Esophagus muscularis mucosa (tissue), 4 donors: ENCODE data around the gene ENOPH1. TPM values are rescaled to one million over a fixed set of nuclear protein-coding genes. Genes with fewer than 3 reads are reported as not detected.

ENCODE experiments used
- DNase-seq: peaks from one replicate; pipeline ENCODE4 v3.0.0-alpha.2; 2017; ENCODE audit errors: extremely low spot score
- H3K27ac ChIP-seq, 4 donors: fragments of 200-600 bp; sonication (generic); replicated peaks in 1 of 4; 1 replicate in 3 of 4; 2 replicates in 1 of 4; pipeline ENCODE4 v1.5.1; 2016 to 2019; ENCODE audit warnings: mild to moderate bottlenecking in 1 of 4
- H3K27me3 ChIP-seq, 4 donors: fragments of 200-600 bp; sonication (generic); one replicate each; pipeline versions ENCODE4 v1.5.1 to v1.6.0; 2016 to 2019
- H3K36me3 ChIP-seq, 4 donors: fragments of 200-600 bp; sonication (generic); one replicate each; pipeline ENCODE4 v1.5.1; 2016 to 2019
- H3K4me1 ChIP-seq, 4 donors: fragments of 200-600 bp; sonication (generic); one replicate each; pipeline ENCODE4 v1.5.1; 2016 to 2019
- H3K4me3 ChIP-seq, 4 donors: fragments of 200-600 bp; sonication (generic); 1 replicate in 2 of 4; 2 replicates in 2 of 4; pipeline ENCODE4 v1.5.1; 2016 to 2019; ENCODE audit warnings: mild to moderate bottlenecking in 4 of 4, moderate library complexity in 1 of 4
- H3K9me3 ChIP-seq, 4 donors: fragments of 200-600 bp; sonication (generic); 1 replicate in 3 of 4; 2 replicates in 1 of 4; pipeline ENCODE4 v1.5.1; 2016 to 2019
- EP300 ChIP-seq: sonication (generic); formaldehyde crosslinking; IDR thresholded peaks from one replicate; pipeline ENCODE4 v1.6.1; 2017; ENCODE audit warnings: antibody characterized with exemption
- POLR2A ChIP-seq: fragments of 450-650 bp; IDR thresholded peaks from one replicate; pipeline ENCODE4 v1.6.1; 2017; ENCODE audit warnings: antibody characterized with exemption, moderate library complexity, mild to moderate bottlenecking, low read depth
- POLR2AphosphoS5 ChIP-seq, 2 donors: sonication (generic); formaldehyde crosslinking; IDR thresholded peaks; one replicate each; pipeline ENCODE4 v1.6.1; 2017; ENCODE audit warnings: antibody characterized with exemption in 2 of 2
- WGBS: methylation state at CpG from one replicate; pipeline ENCODE4 v1.1.5; 2018; 5-methylcytosine and 5-hydroxymethylcytosine counted together
- intact Hi-C: fragments of 100-400 bp; cut with DNase I; formaldehyde crosslinking; loops from one replicate; pipeline ENCODE4 v1.15.1; 2023
- total RNA-seq, 4 donors: library from RNA; depleted of rRNA; stranded (reverse); fragments of >200 nt; gene quantifications; one replicate each; pipeline versions ENCODE4 v1.1.0 to v1.2.1, GENCODE V29; 2016
- TF ChIP-seq, protein P1 (sequence below), 3 experiments: fragments of 200-600 bp in 2 of 3; fragments of 450-650 bp in 1 of 3; sonication (generic) in 2 of 3; IDR thresholded peaks; one replicate each; pipeline ENCODE4 v1.5.1; 2017 to 2019; ENCODE audit warnings: antibody characterized with exemption in 3 of 3, mild to moderate bottlenecking in 2 of 3, moderate library complexity in 1 of 3

Gene ENOPH1
- total RNA-seq, 4 donors from 2014 or later = 17.4 to 26.4 (median 22.4) TPM

DNA sequence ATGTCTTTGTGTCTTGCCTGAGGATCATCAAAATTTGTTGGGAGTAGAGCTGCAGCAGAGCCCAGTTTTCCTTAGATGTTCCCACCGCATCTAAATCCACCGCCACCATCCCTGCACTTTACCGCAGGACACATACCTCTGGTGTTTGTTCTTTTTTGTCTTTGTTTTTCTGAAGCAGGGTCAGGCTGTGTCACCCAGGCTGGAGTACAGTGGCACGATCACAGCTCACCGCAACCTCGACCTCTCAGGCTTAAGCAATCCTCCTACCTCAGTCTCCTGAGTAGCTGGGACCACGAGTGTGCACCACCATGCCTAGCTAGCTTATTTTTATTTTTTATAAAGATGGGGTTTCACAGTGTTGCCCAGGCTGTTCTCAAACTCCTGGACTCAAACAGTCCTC lies 4.6 kb downstream of the ENOPH1 start:
- intact Hi-C loops = no loop called here
- Histone ChIP-seq H3K27me3 (no peaks in the 10 kb centered on the region), H3K36me3 (peaks cover 0 to 5% (median 0%) of the 10 kb centered on the region in 4 donors), H3K4me3 (no peak overlapping the region), H3K9me3 (no peaks in the 10 kb centered on the region), H3K27ac (no peak overlapping the region), H3K4me1 (peaks cover 5 to 34% (median 26%) of the 10 kb centered on the region in 4 donors)
- no peak for DNase-seq
- 92% methylated on average over 7 of the region's 7 CpGs for WGBS
- TF ChIP-seq, protein P1, sequence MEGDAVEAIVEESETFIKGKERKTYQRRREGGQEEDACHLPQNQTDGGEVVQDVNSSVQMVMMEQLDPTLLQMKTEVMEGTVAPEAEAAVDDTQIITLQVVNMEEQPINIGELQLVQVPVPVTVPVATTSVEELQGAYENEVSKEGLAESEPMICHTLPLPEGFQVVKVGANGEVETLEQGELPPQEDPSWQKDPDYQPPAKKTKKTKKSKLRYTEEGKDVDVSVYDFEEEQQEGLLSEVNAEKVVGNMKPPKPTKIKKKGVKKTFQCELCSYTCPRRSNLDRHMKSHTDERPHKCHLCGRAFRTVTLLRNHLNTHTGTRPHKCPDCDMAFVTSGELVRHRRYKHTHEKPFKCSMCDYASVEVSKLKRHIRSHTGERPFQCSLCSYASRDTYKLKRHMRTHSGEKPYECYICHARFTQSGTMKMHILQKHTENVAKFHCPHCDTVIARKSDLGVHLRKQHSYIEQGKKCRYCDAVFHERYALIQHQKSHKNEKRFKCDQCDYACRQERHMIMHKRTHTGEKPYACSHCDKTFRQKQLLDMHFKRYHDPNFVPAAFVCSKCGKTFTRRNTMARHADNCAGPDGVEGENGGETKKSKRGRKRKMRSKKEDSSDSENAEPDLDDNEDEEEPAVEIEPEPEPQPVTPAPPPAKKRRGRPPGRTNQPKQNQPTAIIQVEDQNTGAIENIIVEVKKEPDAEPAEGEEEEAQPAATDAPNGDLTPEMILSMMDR (IDR thresholded peaks at IDR 0.05) = no peak
- TF ChIP-seq POLR2A = no peak
- TF ChIP-seq POLR2AphosphoS5 (IDR thresholded peaks at IDR 0.05) = no peak
- TF ChIP-seq EP300 = no peak

DNA sequence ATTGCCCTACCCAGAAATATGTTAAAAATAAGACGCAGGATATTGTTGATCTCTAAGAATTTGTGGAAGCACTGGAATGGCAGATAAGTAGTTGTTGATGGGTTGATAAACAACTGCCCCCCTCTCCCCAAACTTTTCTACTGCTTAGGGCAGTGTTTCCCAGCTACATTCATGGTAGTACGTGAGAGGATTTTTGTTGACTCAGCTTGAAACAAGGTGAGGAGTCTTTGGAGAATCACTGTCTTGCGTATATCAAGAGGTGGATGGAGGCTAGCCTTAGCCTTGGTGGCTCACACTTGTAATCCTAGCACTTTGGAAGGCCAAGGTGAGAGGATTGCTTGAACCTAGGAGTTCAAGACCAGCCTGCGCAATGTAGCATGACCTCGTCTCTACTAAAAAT lies 5.7 kb downstream of the ENOPH1 start:
- Histone ChIP-seq H3K27me3 (no peaks in the 10 kb centered on the region), H3K36me3 (peaks cover 0 to 5% (median 0%) of the 10 kb centered on the region in 4 donors), H3K27ac (no peak overlapping the region), H3K4me3 (no peak overlapping the region), H3K4me1 (peaks cover 4 to 30% (median 23%) of the 10 kb centered on the region in 4 donors), H3K9me3 (no peaks in the 10 kb centered on the region)
- intact Hi-C loops = no loop called here
- no peak for DNase-seq
- TF ChIP-seq EP300 (no peak), POLR2A (no peak), POLR2AphosphoS5 (IDR thresholded peaks at IDR 0.05) (no peak)
- TF ChIP-seq, protein P1 (IDR thresholded peaks at IDR 0.05) = no peak
- 98% methylated on average over 5 of the region's 5 CpGs for WGBS

DNA sequence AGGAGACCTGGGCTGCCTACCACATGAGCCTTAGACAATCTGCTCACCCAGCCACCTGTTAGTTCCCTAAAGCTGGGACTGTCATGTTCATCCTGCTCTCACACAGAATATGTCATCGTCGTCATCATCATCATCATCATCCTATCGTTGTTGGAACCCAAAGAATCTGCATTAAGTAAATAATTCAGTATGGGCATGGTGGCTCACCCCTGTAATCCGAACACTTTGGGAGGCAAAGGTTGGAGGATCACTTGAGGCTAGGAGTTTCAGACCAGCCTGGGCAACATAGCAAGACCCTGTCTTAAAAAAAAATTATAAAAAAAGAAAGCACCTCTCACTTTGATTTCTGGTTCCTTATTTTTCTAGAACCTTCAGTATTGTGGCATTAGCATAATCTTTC lies 6.4 kb downstream of the ENOPH1 start:
- intact Hi-C loops = no loop called here
- TF ChIP-seq POLR2A (no peak), POLR2AphosphoS5 (IDR thresholded peaks at IDR 0.05) (no peak), EP300 (no peak)
- TF ChIP-seq, protein P1 (IDR thresholded peaks at IDR 0.05) = no peak
- WGBS = 91% methylated on average over 4 of the region's 4 CpGs
- Histone ChIP-seq H3K9me3 (no peaks in the 10 kb centered on the region), H3K4me1 (peaks cover 0 to 23% (median 17%) of the 10 kb centered on the region in 4 donors), H3K4me3 (no peak overlapping the region), H3K27me3 (no peaks in the 10 kb centered on the region), H3K27ac (no peak overlapping the region), H3K36me3 (peaks cover 0 to 5% (median 0%) of the 10 kb centered on the region in 4 donors)
- no peak for DNase-seq

DNA sequence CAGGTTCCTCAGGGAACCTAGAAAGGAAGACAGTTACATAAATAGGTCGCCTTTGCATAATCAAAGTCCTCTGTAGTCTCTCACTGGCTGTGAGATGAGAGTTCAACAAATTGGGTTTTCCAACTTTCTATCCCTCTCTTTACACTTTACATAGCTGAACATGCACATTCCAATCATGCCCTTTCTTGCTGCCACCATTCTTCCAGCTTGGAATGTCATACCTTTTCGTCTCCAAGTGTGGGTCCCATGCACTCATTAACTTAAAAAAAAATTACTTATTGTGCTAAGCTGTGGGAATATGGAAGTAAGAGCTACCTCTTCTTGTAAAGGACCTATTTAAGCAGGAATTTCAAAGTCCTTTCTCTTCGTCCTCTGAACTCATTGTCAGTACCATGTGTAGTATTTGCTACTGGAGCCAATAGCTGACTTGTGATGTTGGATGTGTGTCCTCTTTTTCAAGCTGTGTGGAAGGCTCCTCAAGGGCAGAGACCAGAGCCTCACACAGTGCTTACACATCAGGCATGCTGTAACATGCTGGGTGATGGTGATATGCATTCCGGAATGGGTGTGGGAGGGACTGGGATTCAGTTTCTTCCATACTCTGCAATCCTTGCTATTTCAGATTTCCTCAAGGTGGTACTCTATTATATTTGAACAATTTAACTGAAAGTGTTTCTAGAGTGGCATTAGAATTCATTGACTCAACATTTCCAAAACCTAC lies 7.1 kb downstream of the ENOPH1 start:
- H3K4me3 ChIP-seq = no peak overlapping the region
- intact Hi-C loops = no loop called here

More for the DNA sequence above, 7.1 kb downstream of the ENOPH1 start:
- Histone ChIP-seq H3K9me3 (no peaks in the 10 kb centered on the region), H3K4me1 (peaks cover 0 to 17% (median 10%) of the 10 kb centered on the region in 4 donors), H3K27me3 (no peaks in the 10 kb centered on the region), H3K27ac (no peak overlapping the region), H3K36me3 (peaks cover 0 to 5% (median 0%) of the 10 kb centered on the region in 4 donors)
- TF ChIP-seq POLR2AphosphoS5 (IDR thresholded peaks at IDR 0.05) = no peak
- no peak for TF ChIP-seq POLR2A
- TF ChIP-seq EP300 = no peak
- TF ChIP-seq, protein P1 (IDR thresholded peaks at IDR 0.05) = no peak
- 88% methylated on average over 4 of the region's 4 CpGs for WGBS
- no peak for DNase-seq
